ENCODE measurements around the gene CBR3.

The CBR3 gene

GRCh38 chr21:36171336-36171735 lies 36.5 kb downstream of the CBR3 start:
- Histone ChIP-seq H3K9me3 (ENCODE audit: control insufficient read depth in 1 of 2, low read length in 2 of 2) (no peaks in the 10 kb centered on the region), H3K27ac (ENCODE audit: low read length) (no peak overlapping the region), H3K27me3 (ENCODE audit: low read depth, low read length) (no peaks in the 10 kb centered on the region), H3K4me1 (ENCODE audit: control insufficient read depth in 1 of 2, insufficient read depth in 2 of 2, low read length in 2 of 2) (no peaks in the 10 kb centered on the region), H3K36me3 (ENCODE audit: control insufficient read depth in 1 of 2, insufficient read depth in 2 of 2, low read length in 2 of 2) (peaks cover 0 to 19% of the 10 kb centered on the region in 2 donors), H3K4me3 (ENCODE audit: low read depth in 1 of 2, low read length in 2 of 2) (no peak overlapping the region)

DNA sequence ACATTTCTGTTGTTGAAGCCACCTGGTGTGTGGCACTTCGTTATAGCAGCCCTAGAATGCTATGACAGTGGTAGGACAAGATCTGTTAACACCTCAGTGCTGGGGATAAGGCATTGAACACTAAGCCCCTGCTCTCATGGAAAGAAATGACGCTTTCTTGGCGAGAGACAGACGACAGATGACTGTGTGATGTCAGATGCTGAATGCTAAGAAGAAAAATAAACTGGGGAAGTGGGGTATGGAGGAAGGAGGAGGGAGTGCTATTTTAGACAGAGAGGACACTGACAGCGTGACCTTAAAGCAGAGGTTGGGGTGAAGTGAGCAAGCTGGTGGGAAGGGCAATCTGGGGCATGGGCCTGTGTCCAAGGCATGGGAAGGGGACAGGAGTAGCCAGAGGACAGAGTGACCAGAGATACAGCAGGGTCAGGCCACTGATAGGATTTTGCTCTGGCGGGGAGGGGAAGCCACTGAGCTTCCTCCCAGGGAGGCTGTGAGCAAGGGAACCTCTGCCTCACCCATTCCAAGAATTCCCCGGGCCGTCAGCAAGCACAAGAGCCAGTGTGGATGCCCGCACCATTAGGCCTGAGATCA lies 37.0 kb downstream of the CBR3 start:
- H3K9me3 ChIP-seq (ENCODE audit: control insufficient read depth in 1 of 2, low read length in 2 of 2): no peaks in the 10 kb centered on the region
- H3K27me3 ChIP-seq (ENCODE audit: low read depth, low read length): no peaks in the 10 kb centered on the region
- peaks cover 0 to 19% of the 10 kb centered on the region in 2 donors for H3K36me3 ChIP-seq (ENCODE audit: control insufficient read depth in 1 of 2, insufficient read depth in 2 of 2, low read length in 2 of 2)
- no peak overlapping the region for H3K27ac ChIP-seq (ENCODE audit: low read length)
- no peaks in the 10 kb centered on the region for H3K4me1 ChIP-seq (ENCODE audit: control insufficient read depth in 1 of 2, insufficient read depth in 2 of 2, low read length in 2 of 2)
- H3K4me3 ChIP-seq (ENCODE audit: low read depth in 1 of 2, low read length in 2 of 2): no peak overlapping the region

- no peaks in the 10 kb centered on the region for H3K27me3 ChIP-seq (ENCODE audit: low read depth, low read length)
- H3K4me1 ChIP-seq (ENCODE audit: control insufficient read depth in 1 of 2, insufficient read depth in 2 of 2, low read length in 2 of 2): no peaks in the 10 kb centered on the region
- peaks cover 0 to 9% of the 10 kb centered on the region in 2 donors for H3K36me3 ChIP-seq (ENCODE audit: control insufficient read depth in 1 of 2, insufficient read depth in 2 of 2, low read length in 2 of 2)
Observed at GRCh38 chr21:36174780-36175179, 39.9 kb downstream of the CBR3 start.

DNA sequence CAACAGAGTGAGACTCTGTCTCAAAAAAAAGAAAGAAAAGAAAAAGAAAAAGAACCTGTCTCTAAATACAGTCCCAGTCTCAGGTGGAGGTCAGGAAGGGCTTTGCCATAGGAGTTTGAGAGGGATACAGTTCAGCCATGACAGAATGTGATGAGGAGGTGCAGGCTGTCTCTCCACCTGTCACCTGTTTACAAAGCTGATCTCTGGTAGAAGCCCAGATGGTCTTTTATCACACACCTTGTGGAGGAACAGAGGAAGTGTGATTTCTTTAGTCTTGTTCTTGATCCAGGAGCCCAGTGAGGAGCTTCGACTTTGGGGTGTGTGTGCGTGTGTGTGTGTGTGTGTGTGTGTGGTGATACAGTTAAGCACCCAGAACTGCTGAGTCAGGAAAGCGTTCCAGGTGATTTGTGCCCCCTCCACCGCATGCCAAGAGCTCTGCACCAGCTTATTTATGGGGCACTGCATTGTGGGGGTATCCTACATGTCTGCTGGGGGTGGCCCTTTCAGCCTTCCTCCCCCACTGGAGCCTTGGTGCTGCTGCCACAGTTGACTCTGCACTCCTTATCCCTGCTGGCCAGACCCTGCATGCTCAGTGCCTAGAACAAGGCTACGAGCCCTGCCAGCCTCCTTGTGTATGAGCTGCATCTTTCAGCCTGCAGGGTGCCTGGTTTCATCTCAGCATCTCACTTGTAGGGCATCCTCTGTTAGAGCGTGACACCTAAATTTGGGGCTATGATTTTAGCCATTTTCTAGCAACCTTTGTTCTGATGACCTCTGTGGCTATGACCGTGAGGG lies 41.1 kb downstream of the CBR3 start:
- Histone ChIP-seq H3K36me3 (ENCODE audit: control insufficient read depth in 1 of 2, insufficient read depth in 2 of 2, low read length in 2 of 2) (peaks cover 0 to 3% of the 10 kb centered on the region in 2 donors), H3K4me1 (ENCODE audit: control insufficient read depth in 1 of 2, insufficient read depth in 2 of 2, low read length in 2 of 2) (no peaks in the 10 kb centered on the region), H3K9me3 (ENCODE audit: control insufficient read depth in 1 of 2, low read length in 2 of 2) (no peaks in the 10 kb centered on the region), H3K4me3 (ENCODE audit: low read depth in 1 of 2, low read length in 2 of 2) (no peak overlapping the region), H3K27me3 (ENCODE audit: low read depth, low read length) (no peaks in the 10 kb centered on the region), H3K27ac (ENCODE audit: low read length) (no peak overlapping the region)

More at GRCh38 chr21:36174780-36175179, 39.9 kb downstream of the CBR3 start:
- H3K4me3 ChIP-seq (ENCODE audit: low read depth in 1 of 2, low read length in 2 of 2): no peak overlapping the region
- H3K9me3 ChIP-seq (ENCODE audit: control insufficient read depth in 1 of 2, low read length in 2 of 2): no peaks in the 10 kb centered on the region
- H3K27ac ChIP-seq (ENCODE audit: low read length): no peak overlapping the region

GRCh38 chr21:36178349-36178748 lies 43.5 kb downstream of the CBR3 start:
- H3K9me3 ChIP-seq (ENCODE audit: control insufficient read depth in 1 of 2, low read length in 2 of 2): no peaks in the 10 kb centered on the region
- no peaks in the 10 kb centered on the region for H3K36me3 ChIP-seq (ENCODE audit: control insufficient read depth in 1 of 2, insufficient read depth in 2 of 2, low read length in 2 of 2)
- H3K27me3 ChIP-seq (ENCODE audit: low read depth, low read length): no peaks in the 10 kb centered on the region
- no peaks in the 10 kb centered on the region for H3K4me1 ChIP-seq (ENCODE audit: control insufficient read depth in 1 of 2, insufficient read depth in 2 of 2, low read length in 2 of 2)
- no peak overlapping the region for H3K27ac ChIP-seq (ENCODE audit: low read length)
- H3K4me3 ChIP-seq (ENCODE audit: low read depth in 1 of 2, low read length in 2 of 2): no peak overlapping the region

- H3K27ac ChIP-seq (ENCODE audit: low read length): no peak overlapping the region
- H3K9me3 ChIP-seq (ENCODE audit: control insufficient read depth in 1 of 2, low read length in 2 of 2): no peaks in the 10 kb centered on the region
- no peaks in the 10 kb centered on the region for H3K36me3 ChIP-seq (ENCODE audit: control insufficient read depth in 1 of 2, insufficient read depth in 2 of 2, low read length in 2 of 2)
- no peak overlapping the region for H3K4me3 ChIP-seq (ENCODE audit: low read depth in 1 of 2, low read length in 2 of 2)
- no peaks in the 10 kb centered on the region for H3K4me1 ChIP-seq (ENCODE audit: control insufficient read depth in 1 of 2, insufficient read depth in 2 of 2, low read length in 2 of 2)
- H3K27me3 ChIP-seq (ENCODE audit: low read depth, low read length): no peaks in the 10 kb centered on the region
Observed at GRCh38 chr21:36179145-36179544, 44.3 kb downstream of the CBR3 start.

- Histone ChIP-seq H3K36me3 (ENCODE audit: control insufficient read depth in 1 of 2, insufficient read depth in 2 of 2, low read length in 2 of 2) (no peaks in the 10 kb centered on the region), H3K27me3 (ENCODE audit: low read depth, low read length) (no peaks in the 10 kb centered on the region), H3K4me1 (ENCODE audit: control insufficient read depth in 1 of 2, insufficient read depth in 2 of 2, low read length in 2 of 2) (no peaks in the 10 kb centered on the region), H3K4me3 (ENCODE audit: low read depth in 1 of 2, low read length in 2 of 2) (no peak overlapping the region), H3K27ac (ENCODE audit: low read length) (no peak overlapping the region), H3K9me3 (ENCODE audit: control insufficient read depth in 1 of 2, low read length in 2 of 2) (no peaks in the 10 kb centered on the region)
Observed at GRCh38 chr21:36180963-36181362, 46.1 kb downstream of the CBR3 start.

DNA sequence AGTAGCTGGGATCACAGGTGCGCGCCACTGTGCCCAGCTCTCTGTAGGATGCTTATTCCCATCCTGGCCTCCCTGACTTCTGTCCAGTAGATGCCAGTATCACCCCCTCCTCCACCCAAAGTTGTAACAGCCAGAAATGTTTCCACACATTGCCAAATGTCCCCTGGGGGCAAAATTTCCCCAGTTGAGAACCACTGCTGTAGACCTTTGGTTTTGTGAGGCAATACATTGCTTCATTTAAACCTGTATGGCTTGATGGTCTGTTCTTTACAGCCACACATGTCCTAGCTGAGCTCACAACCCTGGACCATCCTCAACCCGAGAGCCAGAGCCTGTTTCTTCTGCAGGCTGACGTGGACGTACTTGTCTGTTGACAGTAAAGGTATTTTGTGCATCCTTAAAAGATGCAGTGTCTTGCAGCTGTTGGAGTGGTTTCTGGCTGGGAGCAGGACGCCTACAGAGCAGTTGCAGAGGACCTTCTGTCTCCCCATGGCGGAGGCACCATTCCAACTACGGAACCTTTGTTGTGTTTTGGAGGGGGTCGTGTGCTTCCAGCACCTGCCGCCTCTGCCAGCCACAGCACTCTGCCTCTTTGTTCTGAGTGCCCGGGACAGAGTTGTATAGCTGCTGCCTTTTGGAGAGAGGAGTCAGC lies 48.4 kb downstream of the CBR3 start:
- no peaks in the 10 kb centered on the region for H3K27me3 ChIP-seq (ENCODE audit: low read depth, low read length)
- H3K4me3 ChIP-seq (ENCODE audit: low read depth in 1 of 2, low read length in 2 of 2): no peak overlapping the region
- no peaks in the 10 kb centered on the region for H3K36me3 ChIP-seq (ENCODE audit: control insufficient read depth in 1 of 2, insufficient read depth in 2 of 2, low read length in 2 of 2)
- H3K27ac ChIP-seq (ENCODE audit: low read length): no peak overlapping the region
- no peaks in the 10 kb centered on the region for H3K9me3 ChIP-seq (ENCODE audit: control insufficient read depth in 1 of 2, low read length in 2 of 2)
- peaks cover 0 to 11% of the 10 kb centered on the region in 2 donors for H3K4me1 ChIP-seq (ENCODE audit: control insufficient read depth in 1 of 2, insufficient read depth in 2 of 2, low read length in 2 of 2)

DNA sequence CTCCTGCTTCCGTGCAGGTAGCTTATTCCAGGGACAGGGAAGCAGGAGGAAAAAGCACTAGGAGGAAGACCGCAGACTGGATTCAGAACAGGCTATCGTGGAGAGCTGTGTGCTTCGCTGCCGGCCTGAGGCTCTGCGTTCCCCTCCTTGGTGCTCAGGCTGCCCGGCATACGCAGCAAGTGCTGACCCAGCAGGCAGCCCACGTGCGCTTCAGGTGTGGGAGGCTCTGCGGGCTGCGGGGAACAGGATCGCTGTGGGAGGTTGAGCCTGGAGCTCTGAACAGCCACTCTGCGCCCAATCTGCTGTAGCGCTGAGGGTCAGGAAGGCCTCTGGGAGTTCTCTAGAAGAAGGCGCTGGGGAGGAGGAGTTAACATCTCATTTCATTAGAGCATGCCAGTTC lies 49.7 kb downstream of the CBR3 start:
- peaks cover 10 to 24% of the 10 kb centered on the region in 2 donors for H3K4me1 ChIP-seq (ENCODE audit: control insufficient read depth in 1 of 2, insufficient read depth in 2 of 2, low read length in 2 of 2)
- no peaks in the 10 kb centered on the region for H3K9me3 ChIP-seq (ENCODE audit: control insufficient read depth in 1 of 2, low read length in 2 of 2)
- H3K36me3 ChIP-seq (ENCODE audit: control insufficient read depth in 1 of 2, insufficient read depth in 2 of 2, low read length in 2 of 2): no peaks in the 10 kb centered on the region
- H3K27me3 ChIP-seq (ENCODE audit: low read depth, low read length): no peaks in the 10 kb centered on the region
- H3K4me3 ChIP-seq (ENCODE audit: low read depth in 1 of 2, low read length in 2 of 2): no peak overlapping the region
- H3K27ac ChIP-seq (ENCODE audit: low read length): no peak overlapping the region

DNA sequence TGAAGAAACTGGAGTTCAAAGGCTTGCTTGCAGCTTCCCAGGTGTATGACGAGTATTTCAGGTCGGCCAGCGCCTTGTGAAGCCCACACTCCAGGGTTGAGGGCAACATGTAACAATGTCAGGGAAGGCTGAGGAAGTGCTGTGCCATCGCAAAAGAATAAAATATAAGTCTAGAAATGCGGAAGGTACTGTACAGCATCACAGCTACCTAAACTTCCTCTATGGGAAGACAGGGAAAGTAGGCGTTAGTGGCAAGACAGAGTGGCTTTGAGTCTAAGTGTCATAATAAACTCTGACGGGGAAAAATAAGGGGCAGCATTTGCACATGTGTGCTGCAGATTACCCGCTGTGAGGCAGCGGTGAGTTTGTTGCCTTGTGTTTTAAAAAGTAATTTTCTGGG lies 50.6 kb downstream of the CBR3 start:
- Histone ChIP-seq H3K27me3 (ENCODE audit: low read depth, low read length) (no peaks in the 10 kb centered on the region), H3K4me1 (ENCODE audit: control insufficient read depth in 1 of 2, insufficient read depth in 2 of 2, low read length in 2 of 2) (peaks cover 10 to 24% of the 10 kb centered on the region in 2 donors), H3K4me3 (ENCODE audit: low read depth in 1 of 2, low read length in 2 of 2) (no peak overlapping the region), H3K36me3 (ENCODE audit: control insufficient read depth in 1 of 2, insufficient read depth in 2 of 2, low read length in 2 of 2) (no peaks in the 10 kb centered on the region), H3K27ac (ENCODE audit: low read length) (no peak overlapping the region), H3K9me3 (ENCODE audit: control insufficient read depth in 1 of 2, low read length in 2 of 2) (no peaks in the 10 kb centered on the region)

DNA sequence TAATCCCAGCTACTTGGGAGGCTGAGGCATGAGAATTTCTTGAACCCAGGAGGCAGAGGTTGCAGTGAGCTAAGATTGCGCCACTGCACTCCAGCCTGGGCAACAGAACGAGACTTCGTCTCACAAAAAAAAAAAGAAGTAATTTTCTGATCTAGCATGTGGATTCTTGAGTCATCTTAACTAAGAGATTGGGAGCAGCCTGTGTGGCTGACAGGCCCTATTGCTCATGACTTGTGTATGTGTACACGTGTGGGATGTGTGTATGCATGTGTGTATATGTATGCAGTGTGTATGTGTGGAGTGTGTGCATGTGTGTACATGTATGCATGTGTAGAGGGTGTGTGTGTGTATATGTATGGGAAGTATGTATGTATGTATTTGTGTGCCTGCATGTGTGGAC lies 51.2 kb downstream of the CBR3 start:
- no peak overlapping the region for H3K4me3 ChIP-seq (ENCODE audit: low read depth in 1 of 2, low read length in 2 of 2)
- no peaks in the 10 kb centered on the region for H3K9me3 ChIP-seq (ENCODE audit: control insufficient read depth in 1 of 2, low read length in 2 of 2)
- H3K4me1 ChIP-seq (ENCODE audit: control insufficient read depth in 1 of 2, insufficient read depth in 2 of 2, low read length in 2 of 2): peaks cover 10 to 24% of the 10 kb centered on the region in 2 donors
- H3K27me3 ChIP-seq (ENCODE audit: low read depth, low read length): no peaks in the 10 kb centered on the region
- no peak overlapping the region for H3K27ac ChIP-seq (ENCODE audit: low read length)
- no peaks in the 10 kb centered on the region for H3K36me3 ChIP-seq (ENCODE audit: control insufficient read depth in 1 of 2, insufficient read depth in 2 of 2, low read length in 2 of 2)

All from muscle layer of duodenum (tissue), 2 donors.